Mucosa of descending colon (tissue), 3 donors: ENCODE measurements around the gene ATP13A4. TPM values are rescaled to one million over a fixed set of nuclear protein-coding genes. Genes with fewer than 3 reads are reported as not detected.

Experiments
- ATAC-seq: fragments of 200-7000 bp; cut with Tn5 transposase; one replicate; pipeline ENCODE4 v1.9.1; 2020; ENCODE audit warnings: mild to moderate bottlenecking, moderate library complexity
- DNase-seq, 3 donors: peaks; one replicate each; pipeline ENCODE4 v3.0.0-alpha.2; 2020
- H3K36me3 ChIP-seq: fragments of 200-600 bp; one replicate; pipeline ENCODE4 v1.8.0; 2021; ENCODE audit warnings: low read depth, mild to moderate bottlenecking
- H3K4me1 ChIP-seq: fragments of 200-600 bp; one replicate; pipeline ENCODE4 v1.8.0; 2021; ENCODE audit warnings: low read depth, mild to moderate bottlenecking
- H3K4me3 ChIP-seq: fragments of 200-600 bp; one replicate; pipeline ENCODE4 v1.8.0; 2021; ENCODE audit warnings: mild to moderate bottlenecking
- H3K9me3 ChIP-seq: fragments of 200-600 bp; one replicate; pipeline ENCODE4 v1.8.0; 2021; ENCODE audit warnings: mild to moderate bottlenecking
- CTCF ChIP-seq: fragments of 200-600 bp; IDR thresholded peaks from one replicate; pipeline ENCODE4 v1.8.0; 2022; ENCODE audit warnings: antibody characterized with exemption, mild to moderate bottlenecking
- intact Hi-C, 2 donors: fragments of 100-400 bp; cut with DNase I in 1 of 2; cut with micrococcal nuclease in 1 of 2; formaldehyde crosslinking; loops; one replicate each; pipeline versions ENCODE4 v1.11.0 to v1.11.1; 2022; cut with DNase I, micrococcal nuclease
- total RNA-seq, 3 donors: library from RNA; stranded (reverse); fragmentation: NEBNext Ultra II Directional in 2 of 3; extraction: Animal tissue kit (Norgen Biotek cat#: 25700) in 2 of 3; gene quantifications; one replicate each; pipeline versions ENCODE4 v1.2.1 to v1.2.4, GENCODE V29; 2021 to 2023
- donor health status: DM: no; HTN: no; CAD: no; lungs with moderate emphysema.
- donor health status: DM: no; HTN: no; CAD: no.
- donor health status: DM: no; HTN: yes; CAD: no.

The ATP13A4 gene
- total RNA-seq, 3 donors from 2014 or later, result 7.3 to 33.6 (median 19.1) TPM

- no peaks in the 10 kb centered on the region for H3K36me3 ChIP-seq
- H3K9me3 ChIP-seq, result no peaks in the 10 kb centered on the region
- TF ChIP-seq CTCF, result no peak
- ATAC-seq (peak; percentile 86), DNase-seq (no peak)
- intact Hi-C loops, result no loop called here
- H3K4me3 ChIP-seq, result no peak overlapping the region
- H3K4me1 ChIP-seq, result peaks cover 12% of the 10 kb centered on the region
Measured at GRCh38 chr3:193491026-193491425, 63.7 kb downstream of the ATP13A4 start.

GRCh38 chr3:193490580-193490979 is 64.1 kb downstream of the ATP13A4 start:
- Histone ChIP-seq H3K4me3 (no peak overlapping the region), H3K9me3 (no peaks in the 10 kb centered on the region), H3K36me3 (no peaks in the 10 kb centered on the region), H3K4me1 (peaks cover 12% of the 10 kb centered on the region)
- DNase-seq (no peak), ATAC-seq (no peak)
- TF ChIP-seq CTCF, result no peak
- intact Hi-C loops, result no loop called here

- no peak for TF ChIP-seq CTCF
- H3K9me3 ChIP-seq, result no peaks in the 10 kb centered on the region
- ATAC-seq (no peak), DNase-seq (no peak)
- H3K4me1 ChIP-seq, result peaks cover 12% of the 10 kb centered on the region
- H3K4me3 ChIP-seq, result no peak overlapping the region
- H3K36me3 ChIP-seq, result no peaks in the 10 kb centered on the region
- intact Hi-C loops, result no loop called here
Measured at GRCh38 chr3:193489949-193490348, 64.7 kb downstream of the ATP13A4 start.

- DNase-seq (no peak), ATAC-seq (no peak)
- Histone ChIP-seq H3K36me3 (no peaks in the 10 kb centered on the region), H3K4me3 (no peak overlapping the region), H3K9me3 (no peaks in the 10 kb centered on the region), H3K4me1 (peaks cover 12% of the 10 kb centered on the region)
- intact Hi-C loops, result no loop called here
- no peak for TF ChIP-seq CTCF
Measured at GRCh38 chr3:193488741-193489140, 66.0 kb downstream of the ATP13A4 start.

GRCh38 chr3:193483988-193484539 is 70.6 kb downstream of the ATP13A4 start:
- ATAC-seq, result no peak
- no peak for DNase-seq
- Histone ChIP-seq H3K36me3 (no peaks in the 10 kb centered on the region), H3K4me3 (no peak overlapping the region), H3K9me3 (no peaks in the 10 kb centered on the region), H3K4me1 (no peaks in the 10 kb centered on the region)
- TF ChIP-seq CTCF, result no peak
- intact Hi-C loops, result no loop called here

GRCh38 chr3:193481436-193481835 is 73.3 kb downstream of the ATP13A4 start:
- Histone ChIP-seq H3K9me3 (no peaks in the 10 kb centered on the region), H3K4me3 (no peak overlapping the region), H3K36me3 (no peaks in the 10 kb centered on the region), H3K4me1 (no peaks in the 10 kb centered on the region)
- no peak for ATAC-seq
- intact Hi-C loops, result no loop called here
- TF ChIP-seq CTCF, result no peak
- DNase-seq, result no peak
